GM12875 (cell line): ENCODE measurements around the gene SMPX.

Source experiments
- H3K4me3 ChIP-seq: one replicate; pipeline ENCODE4 v1.5.1; 2011; ENCODE audit warnings: low read depth, low read length, control low read depth
- TF ChIP-seq, protein P1 (sequence below): IDR thresholded peaks from 2 replicates; pipeline ENCODE4 v1.5.1; 2011; ENCODE audit warnings: low read depth, mild to moderate bottlenecking, control low read depth, inconsistent platforms, low read length, moderate library complexity, borderline replicate concordance; ENCODE audit not compliant: insufficient read depth

The SMPX gene

DNA sequence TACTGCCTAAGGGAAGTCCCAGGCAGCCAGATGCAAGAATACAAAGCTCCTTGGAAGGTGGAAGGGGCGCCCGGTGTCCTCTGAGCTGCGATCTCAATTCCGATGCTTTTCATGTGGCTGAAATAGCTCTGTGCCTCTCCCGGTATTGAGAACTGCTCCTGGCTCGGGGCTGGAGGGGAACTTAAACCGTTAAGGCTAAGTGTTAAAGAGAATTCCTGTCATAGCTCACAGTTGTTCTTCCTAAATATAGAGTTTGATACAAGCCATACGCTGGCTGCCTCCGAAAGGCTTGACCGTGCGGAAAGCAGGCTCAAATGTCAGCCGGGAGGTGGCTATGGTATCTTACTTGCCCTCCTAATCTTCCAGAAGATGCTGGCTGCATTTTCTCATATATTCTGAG lies at the start of gene SMPX:
SMPX (minus strand) TSS at position 157 of the 400 bp plus-strand sequence. CDS start 3,826 bp downstream, outside the sequence.
- TF ChIP-seq, protein P1, sequence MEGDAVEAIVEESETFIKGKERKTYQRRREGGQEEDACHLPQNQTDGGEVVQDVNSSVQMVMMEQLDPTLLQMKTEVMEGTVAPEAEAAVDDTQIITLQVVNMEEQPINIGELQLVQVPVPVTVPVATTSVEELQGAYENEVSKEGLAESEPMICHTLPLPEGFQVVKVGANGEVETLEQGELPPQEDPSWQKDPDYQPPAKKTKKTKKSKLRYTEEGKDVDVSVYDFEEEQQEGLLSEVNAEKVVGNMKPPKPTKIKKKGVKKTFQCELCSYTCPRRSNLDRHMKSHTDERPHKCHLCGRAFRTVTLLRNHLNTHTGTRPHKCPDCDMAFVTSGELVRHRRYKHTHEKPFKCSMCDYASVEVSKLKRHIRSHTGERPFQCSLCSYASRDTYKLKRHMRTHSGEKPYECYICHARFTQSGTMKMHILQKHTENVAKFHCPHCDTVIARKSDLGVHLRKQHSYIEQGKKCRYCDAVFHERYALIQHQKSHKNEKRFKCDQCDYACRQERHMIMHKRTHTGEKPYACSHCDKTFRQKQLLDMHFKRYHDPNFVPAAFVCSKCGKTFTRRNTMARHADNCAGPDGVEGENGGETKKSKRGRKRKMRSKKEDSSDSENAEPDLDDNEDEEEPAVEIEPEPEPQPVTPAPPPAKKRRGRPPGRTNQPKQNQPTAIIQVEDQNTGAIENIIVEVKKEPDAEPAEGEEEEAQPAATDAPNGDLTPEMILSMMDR, result no peak
- H3K4me3 ChIP-seq, result no peak within 1 kb of the TSS

GRCh38 chrX:21806691-21807090 lies 48.8 kb upstream of the SMPX start:
- no peak overlapping the region for H3K4me3 ChIP-seq
- TF ChIP-seq, protein P1, result no peak

- TF ChIP-seq, protein P1, result no peak
- no peak overlapping the region for H3K4me3 ChIP-seq
These were observed 44.9 kb upstream of the SMPX start for GRCh38 chrX:21802839-21803238.

DNA sequence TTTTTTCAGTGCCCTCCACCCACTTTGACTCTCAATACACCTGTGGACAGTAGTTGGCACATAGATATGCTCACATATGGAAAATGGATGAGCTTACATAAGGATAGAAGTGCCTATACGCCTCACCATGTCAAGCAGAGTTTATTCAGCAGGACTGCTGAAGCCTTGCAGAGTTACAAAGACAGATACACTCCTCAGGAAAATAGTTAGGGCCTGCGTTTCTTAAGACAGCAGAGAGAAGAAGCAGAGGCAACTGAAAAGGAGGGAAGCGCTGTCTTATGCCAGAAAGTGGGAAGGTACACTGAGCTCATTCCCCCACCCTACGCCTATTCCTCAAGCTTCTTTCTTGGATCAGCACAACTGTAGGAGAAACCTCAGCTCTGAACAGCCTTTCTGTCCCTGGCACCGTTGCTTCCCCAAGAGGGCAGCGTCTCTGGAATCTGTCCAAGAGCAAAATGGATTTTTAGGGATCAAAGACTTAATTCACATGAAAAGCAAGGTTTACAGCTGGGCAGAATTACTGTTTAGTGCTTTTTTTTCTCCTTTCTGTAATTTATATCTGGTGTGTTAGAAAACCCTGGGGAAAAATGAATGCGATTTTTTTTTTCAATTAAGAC lies 44.2 kb upstream of the SMPX start:
- H3K4me3 ChIP-seq, result no peak overlapping the region
- TF ChIP-seq, protein P1, result no peak

- TF ChIP-seq, protein P1, result no peak
- no peak overlapping the region for H3K4me3 ChIP-seq
These were observed 42.4 kb upstream of the SMPX start for GRCh38 chrX:21800344-21800770.

DNA sequence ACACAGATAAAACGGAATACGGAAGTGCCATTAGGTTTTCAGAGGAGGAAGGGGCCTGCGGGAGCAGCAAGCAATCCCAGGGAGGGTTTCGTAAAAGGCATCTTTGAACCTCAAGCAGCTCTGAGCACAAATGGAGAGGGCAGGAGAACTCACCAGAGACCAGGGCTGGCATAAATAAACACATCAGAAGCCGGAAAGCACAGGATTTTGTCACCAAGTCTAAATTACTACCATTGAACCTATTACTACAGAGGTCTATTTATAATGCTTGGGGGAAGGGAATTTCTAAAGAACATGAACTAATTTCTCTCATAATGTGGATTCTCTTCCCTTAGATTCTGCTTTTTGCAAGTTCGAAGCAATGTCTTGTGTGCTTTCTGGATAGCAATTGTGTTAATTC lies 41.9 kb upstream of the SMPX start:
- H3K4me3 ChIP-seq, result no peak overlapping the region
- TF ChIP-seq, protein P1, result no peak

- no peak overlapping the region for H3K4me3 ChIP-seq
- TF ChIP-seq, protein P1, result no peak
These were observed 40.8 kb upstream of the SMPX start for GRCh38 chrX:21798677-21799219.
